Amygdala (tissue), 56 donors: ENCODE results near the gene LY9.
"Not testable (repeated sequence)": the region's sequence is repeated elsewhere in the genome, so short reads cannot be mapped to it uniquely, and the experiment has no call there.

ENCODE experiments used
- DNase-seq, 56 donors: peaks; one replicate each; lab custom pipeline; 2025; lab: John Stamatoyannopoulos, UW

The LY9 gene

GRCh38 chr1:160860840-160861505, 65.0 kb downstream of the LY9 start:
- DNase-seq, result no peak

GRCh38 chr1:160862203-160863060, 66.5 kb downstream of the LY9 start, which contains the start of gene CD244:
Gene CD244 (minus strand): TSS chr1:160862887. CDS start chr1:160862677, 210 bp downstream.
- DNase-seq, result peak in 6 of 56 donors; percentile 3 to 33 (median 16)

- no peak for DNase-seq
Measured at GRCh38 chr1:160863061-160863773, 67.2 kb downstream of the LY9 start.

GRCh38 chr1:160863774-160864131, 67.8 kb downstream of the LY9 start:
- peak in 7 of 56 donors; percentile 5 to 25 (median 11) for DNase-seq

- DNase-seq, result no peak
Measured at GRCh38 chr1:160864173-160864572, 68.2 kb downstream of the LY9 start.

- no peak for DNase-seq
Measured at GRCh38 chr1:160865337-160865736, 69.4 kb downstream of the LY9 start.

GRCh38 chr1:160866001-160866694, 70.2 kb downstream of the LY9 start:
- DNase-seq, result no peak

- no peak for DNase-seq
Measured at GRCh38 chr1:160866695-160867260, 70.8 kb downstream of the LY9 start.

- DNase-seq, result not testable (repeated sequence)
Measured at GRCh38 chr1:160867651-160868050, 71.7 kb downstream of the LY9 start.

GRCh38 chr1:160868141-160868540, 72.2 kb downstream of the LY9 start:
- DNase-seq, result no peak

GRCh38 chr1:160874935-160875334, 79.0 kb downstream of the LY9 start:
- no peak for DNase-seq

GRCh38 chr1:160875591-160875990, 79.6 kb downstream of the LY9 start:
- not testable (repeated sequence) for DNase-seq

- DNase-seq, result no peak
Measured at GRCh38 chr1:160876311-160876710, 80.3 kb downstream of the LY9 start.

- no peak for DNase-seq
Measured at GRCh38 chr1:160877221-160877620, 81.2 kb downstream of the LY9 start.
